GM21360 (cell line): Measurements from ENCODE around the gene EIF3A.

ENCODE experiments used
- ATAC-seq: cut with Tn5 transposase; IDR thresholded peaks from one replicate; pipeline ENCODE4 v1.9.1; 2021; ENCODE audit warnings: mild to moderate bottlenecking, moderate library complexity; ENCODE audit not compliant: unreplicated experiment

Gene EIF3A

DNA sequence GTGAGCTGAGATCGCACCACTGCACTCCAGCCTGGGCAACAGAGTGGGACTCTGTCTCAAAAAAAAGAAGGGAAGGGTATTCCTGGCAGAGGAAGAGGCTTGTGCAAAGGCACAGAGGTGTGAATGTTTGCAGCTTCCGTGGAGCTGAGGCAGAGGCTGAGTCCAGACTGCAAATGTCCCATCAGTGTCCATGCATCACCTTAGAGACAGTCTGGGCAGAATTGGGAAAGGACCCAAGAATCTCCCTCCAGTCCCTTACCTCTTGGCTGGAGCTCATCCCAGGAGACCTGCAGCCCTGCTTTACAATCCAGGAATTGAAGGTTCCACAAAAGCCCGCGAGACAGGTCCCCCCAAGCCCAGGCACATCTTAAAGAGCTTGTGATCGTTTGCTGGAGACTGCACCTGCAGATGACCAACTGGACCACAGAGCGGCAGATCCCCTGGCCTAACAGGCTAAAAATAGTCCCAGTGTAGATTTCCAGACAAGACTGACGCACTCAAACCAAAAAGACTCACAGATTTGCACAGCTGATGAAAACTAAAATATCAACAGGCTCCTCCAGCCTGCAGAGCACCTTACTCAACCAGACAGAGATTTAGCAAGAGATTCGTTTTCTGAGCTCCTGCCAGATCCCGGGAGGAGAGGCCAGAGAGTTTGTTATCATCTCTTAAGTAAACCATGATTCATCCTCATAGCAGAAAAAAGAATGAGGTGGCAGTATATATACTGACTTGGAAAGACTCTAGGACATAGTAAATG, 74.0 kb downstream of the EIF3A start:
- no peak for ATAC-seq

DNA sequence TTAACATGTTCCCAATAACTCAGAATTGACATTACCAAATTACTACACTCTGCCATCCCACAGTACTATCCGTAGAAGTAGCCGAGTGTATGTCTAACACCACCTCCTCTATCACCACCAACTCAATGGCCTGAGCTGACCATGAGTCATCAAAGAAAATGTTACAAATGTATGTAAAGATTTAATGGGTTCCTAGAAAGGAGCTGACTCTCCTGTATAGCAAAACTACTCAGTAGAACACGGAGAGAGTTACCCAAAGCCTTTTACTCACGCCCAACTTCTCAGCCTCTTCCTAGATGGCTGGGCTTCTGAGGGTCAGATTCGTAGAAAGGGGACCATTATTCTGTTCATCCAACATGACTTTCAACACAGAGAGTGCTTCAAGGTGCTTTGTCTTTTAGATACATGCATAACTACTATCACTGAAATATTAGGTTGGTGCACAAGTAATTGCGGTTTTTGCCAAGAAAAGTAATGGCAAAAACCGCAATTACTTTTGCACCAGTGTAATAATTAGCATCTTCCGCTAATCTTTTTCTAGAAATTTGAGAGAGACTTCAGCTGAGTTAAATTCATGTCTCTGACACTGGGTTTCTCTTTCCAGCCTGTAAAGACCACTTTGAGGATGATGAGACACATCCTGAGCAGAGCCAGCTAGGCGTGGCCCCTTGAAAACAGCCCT, 75.1 kb downstream of the EIF3A start:
- ATAC-seq, result no peak

DNA sequence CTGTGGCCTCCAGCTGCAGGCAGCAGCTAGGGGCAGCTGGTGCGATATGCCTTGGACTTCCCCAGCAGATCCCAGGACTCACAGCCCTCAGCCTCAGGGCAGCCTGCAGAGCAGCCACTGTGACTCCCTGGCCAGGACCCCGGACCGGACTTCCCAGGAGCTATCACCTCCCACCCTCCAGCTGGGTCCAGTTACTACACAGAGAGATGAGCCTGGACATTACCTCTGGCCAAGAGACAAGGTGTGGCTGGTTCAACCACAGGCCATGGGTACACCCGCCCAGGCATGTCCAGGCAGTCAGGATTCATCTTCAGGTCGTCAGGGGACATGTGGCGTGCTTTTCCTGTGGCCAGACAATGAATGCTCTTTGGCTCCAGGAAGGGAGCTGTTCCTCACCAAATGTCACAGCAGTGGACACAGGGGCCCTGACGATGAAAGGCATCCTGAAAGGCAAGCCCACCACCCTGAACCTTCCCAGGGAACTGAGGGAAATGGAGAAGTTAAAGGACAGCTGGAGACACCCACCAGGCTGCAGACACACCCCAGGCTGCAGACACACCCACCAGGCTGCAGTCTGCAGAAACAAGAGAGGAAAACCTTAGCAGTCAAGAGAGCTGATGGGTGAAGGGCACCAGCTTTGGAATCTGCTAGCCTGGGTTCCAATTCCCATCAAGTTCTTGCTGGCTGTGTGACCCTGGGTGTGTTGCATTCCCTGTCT, 76.9 kb downstream of the EIF3A start:
- ATAC-seq, result no peak

DNA sequence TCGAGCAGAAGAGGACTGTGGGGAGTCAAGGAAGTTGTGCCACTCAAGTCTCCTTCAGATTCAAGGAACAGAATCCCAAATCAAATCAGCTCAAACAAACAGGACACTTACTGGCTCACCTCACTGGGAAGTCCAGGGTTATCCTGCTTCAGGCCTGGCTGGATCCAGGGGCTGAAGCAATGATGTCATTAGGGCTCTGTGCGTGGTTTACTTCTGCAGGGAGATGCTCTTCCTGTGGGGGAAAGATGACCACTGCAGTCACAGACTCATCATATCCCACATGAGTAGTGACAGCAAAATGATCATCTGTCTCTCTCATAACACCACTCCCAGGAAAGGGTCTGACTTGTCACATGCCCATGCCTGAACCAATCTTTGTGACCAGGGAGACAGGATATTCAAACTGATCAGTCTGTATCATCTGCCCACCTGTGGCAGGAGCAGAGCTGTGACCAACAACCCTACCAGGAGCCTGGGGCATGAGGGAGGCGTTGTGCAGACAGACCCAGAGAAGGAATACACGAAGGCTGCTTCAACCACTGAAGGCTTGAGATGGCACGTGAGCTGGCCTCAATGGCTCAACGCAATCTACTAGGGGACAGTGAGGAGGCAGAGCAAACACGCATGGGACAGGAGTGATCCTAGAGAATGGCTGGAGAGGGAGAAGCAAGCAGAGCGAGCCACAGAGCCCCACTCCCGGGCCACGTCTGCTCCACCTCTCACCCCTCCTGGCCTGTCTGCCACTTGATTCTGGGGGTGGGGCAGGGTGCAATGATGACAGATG, 78.7 kb downstream of the EIF3A start:
- no peak for ATAC-seq

DNA sequence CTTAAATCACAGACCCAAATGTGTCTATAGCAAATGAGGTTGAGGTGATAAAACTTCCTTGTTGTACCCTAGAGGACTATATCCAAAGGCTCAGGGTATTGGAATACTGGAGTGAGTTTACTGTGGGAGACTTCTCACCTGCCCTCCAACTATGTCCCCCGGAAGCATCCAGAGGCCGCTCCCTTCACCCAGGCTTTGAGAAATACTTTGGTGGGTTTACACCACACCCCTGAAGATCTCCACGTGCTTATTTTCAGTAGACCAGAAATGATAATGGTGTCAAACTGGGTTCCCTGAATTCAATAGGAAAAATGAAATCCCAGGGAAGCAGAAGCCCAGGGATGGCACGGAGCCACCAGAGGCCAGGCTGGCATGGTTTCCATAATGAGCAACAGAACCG, 82.4 kb downstream of the EIF3A start:
- ATAC-seq, result no peak

DNA sequence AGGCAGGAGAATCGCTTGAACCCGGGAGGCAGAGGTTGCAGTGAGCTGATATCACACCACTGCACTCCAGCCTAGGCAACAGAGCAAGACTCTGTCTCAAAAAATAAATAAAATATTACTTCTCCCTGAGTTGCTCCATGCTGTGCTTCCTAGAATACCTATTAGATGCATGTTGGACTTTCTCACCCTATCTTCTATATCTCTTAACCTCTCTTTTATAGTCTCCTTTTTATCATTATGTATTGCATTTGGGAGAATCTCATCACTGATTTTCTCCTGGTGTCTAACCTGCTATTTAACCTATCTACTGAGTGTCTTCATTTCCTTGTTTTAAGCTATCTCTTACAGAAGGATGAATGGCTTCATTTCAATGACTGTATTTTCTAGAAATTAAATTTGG, 83.2 kb downstream of the EIF3A start:
- no peak for ATAC-seq

DNA sequence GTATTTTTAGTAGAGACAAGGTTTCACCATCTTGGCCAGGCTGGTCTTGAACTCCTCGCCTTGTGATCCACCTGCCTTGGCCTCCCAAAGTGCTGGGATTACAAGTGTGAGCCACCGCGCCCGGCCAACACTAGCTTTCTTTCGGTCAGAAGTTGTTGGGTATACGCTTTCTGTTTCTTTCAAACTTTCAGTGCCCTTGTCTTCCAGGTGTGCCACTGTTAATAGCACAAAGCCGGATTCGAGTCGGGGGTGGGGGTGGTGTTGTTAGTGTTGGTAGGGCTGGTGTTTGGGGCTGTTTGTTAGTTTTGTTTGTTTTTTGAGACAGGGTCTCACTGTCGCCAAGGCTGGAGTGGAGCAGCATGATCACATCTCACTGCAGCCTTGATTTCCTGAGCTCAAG, 84.9 kb downstream of the EIF3A start:
- no peak for ATAC-seq

DNA sequence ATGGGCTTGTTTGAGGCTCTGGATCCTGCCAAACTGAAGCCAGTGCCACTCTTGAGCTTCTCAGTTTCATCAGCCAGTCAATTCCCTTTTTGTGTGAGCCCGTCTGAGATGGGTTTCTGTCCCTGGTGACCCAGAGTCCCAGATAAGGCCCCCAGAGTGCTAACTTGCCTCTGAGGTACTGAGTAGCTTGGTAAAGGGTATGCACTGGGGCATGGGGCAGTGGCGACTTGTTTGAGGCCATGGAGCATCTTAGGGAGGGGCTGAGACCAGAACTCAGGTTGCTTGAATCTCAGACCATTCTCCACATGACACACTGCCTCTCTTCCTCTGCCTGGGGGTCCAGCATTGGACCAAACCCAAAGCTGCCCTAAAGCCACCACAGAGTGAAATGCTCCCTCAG, 86.3 kb downstream of the EIF3A start:
- ATAC-seq, result no peak

DNA sequence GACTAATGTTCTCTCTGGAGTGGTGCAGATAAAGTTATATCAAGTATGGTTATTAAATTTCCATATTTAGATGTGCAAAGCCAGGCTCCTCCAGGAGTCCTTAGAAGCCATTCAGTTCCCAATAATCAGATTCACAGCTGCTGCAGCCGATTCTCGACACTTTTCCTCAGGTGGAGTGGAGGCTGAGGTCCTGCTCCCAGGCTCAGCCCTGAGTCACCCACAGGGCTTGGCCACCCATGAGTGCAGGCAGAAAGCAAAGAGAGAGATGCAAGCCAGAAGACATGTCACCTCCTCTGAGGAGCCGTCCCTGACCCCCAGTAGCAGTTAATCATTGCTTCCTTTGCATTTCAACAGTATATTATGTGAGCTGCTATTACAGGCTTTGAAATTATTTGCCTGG, 87.4 kb downstream of the EIF3A start:
- ATAC-seq, result no peak

DNA sequence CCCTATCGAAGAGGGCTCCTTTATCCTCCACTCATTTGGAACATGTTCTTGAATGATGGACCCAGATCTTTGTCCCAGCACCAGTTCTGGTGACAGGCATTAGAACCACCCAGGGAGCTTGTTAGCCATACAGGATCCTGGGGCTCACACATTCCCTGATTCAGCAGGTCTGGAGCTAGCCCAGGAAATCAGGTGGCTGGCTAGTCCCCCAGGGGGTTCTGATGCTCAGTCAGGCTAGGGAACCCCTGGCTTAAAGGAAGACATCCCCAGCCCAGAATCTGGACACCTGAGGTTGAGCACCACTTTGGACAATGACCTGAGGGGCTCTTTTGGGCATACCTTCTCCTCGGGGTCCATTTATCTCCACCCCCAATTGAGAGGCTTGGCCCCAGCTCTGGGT, 88.1 kb downstream of the EIF3A start:
- no peak for ATAC-seq

DNA sequence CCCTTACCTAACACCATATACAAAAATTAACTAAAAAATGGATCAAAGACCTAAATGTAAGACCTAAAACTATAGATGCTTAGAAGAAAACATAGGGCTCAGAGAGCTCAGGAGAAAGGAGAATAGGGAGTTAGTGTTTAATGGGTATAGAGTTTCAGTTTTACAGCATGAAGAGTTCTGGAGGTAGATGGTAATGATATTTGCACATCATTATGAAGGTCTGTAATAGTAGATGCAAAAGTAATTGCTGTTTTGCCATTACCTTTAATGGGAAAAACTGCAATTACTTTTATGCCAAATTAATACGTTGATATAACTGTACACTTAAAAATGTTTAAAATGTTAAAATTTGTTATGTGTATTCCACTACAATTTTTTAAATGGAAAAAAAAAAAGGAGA, 90.3 kb downstream of the EIF3A start:
- ATAC-seq, result no peak

DNA sequence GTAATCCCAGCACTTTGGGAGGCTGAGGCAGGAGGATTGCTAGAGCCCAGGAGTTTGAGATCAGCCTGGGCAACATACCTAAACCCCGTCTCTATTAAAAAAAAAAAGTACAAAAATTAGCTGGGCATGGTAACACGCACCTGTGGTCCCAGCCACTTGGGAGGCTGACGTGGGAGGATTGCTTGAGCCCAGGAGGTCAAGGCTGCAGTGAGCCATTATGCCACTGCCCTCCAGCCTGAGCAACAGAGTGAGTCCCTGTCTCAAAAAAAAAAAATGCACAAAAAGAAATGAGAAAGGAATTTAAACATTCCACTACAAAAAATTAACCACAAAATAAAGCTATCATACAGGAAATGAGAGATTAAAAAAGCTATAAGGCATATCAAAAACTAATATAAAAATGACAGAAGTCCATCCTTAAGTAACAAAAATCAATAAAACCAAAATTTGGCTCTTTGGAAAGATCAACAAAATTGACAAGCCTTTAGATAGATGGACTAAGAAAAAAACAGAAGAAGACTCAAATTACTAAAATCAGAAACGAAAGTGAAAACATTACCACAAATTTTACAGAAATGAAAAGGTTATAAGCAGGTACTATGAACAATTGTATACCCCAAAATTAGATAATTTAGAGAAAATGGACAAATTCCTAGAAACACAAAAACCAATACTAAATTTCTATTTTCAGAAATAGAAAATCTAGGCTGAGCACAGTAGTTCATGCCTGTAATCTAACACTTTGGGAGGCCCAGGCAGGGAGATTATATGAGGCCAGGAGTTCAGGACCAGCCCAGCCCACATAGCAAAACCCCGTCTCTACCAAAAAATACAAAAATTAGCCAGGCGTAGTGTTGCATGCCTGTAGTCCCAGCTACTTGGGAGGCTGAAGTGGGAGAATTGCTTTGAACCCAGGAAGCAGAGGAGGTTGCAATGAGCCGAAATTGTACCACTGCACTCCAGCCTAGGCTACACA, 93.5 kb downstream of the EIF3A start:
- peak; percentile 79 for ATAC-seq

DNA sequence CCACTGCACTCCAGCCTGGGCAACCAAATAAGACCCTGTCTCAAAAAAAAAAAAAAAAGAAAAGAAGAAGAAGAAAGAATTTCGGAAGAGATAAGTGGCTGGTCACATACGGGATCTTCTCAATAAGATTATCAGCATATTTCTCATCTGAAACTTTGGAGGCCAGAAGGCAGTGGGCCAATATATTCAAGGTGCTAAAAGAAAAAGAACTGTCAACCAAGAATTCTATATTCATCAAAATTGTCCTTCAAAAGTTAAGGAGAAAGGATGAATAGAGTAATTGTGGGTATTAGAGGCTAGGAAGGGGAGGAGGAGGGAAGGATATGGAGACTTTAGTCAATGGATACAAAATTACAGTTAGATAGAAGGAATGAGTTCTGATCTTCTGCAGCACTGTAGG, 95.0 kb downstream of the EIF3A start:
- ATAC-seq, result no peak
